ENCODE measurements around the gene SUSD5.

DNA sequence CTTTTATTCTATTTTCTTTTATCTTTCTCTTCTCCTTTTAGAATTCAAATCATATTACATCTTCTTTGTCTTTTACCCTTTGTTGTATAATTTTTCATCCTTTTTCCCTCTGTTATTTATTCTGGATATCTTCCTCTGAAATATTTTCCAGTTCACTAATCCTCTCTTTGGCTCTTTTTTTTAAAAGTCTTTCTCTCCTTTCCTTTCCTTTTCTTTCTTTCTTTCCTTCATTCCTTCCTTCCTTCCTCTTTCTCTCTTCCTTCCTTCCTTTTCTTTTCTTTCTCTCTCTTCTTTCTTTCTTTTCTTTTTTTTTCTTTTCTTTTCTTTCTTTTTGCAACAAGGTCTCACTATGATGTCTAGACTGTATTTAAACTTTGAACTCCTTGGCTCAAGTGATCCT, 9.3 kb downstream of the SUSD5 start:
- TF ChIP-seq, protein P1, sequence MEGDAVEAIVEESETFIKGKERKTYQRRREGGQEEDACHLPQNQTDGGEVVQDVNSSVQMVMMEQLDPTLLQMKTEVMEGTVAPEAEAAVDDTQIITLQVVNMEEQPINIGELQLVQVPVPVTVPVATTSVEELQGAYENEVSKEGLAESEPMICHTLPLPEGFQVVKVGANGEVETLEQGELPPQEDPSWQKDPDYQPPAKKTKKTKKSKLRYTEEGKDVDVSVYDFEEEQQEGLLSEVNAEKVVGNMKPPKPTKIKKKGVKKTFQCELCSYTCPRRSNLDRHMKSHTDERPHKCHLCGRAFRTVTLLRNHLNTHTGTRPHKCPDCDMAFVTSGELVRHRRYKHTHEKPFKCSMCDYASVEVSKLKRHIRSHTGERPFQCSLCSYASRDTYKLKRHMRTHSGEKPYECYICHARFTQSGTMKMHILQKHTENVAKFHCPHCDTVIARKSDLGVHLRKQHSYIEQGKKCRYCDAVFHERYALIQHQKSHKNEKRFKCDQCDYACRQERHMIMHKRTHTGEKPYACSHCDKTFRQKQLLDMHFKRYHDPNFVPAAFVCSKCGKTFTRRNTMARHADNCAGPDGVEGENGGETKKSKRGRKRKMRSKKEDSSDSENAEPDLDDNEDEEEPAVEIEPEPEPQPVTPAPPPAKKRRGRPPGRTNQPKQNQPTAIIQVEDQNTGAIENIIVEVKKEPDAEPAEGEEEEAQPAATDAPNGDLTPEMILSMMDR (conservative IDR thresholded peaks at IDR 0.05; ENCODE audit: low read depth, low read length) = no peak
- TF ChIP-seq RFX5 (IDR thresholded peaks at IDR 0.05; ENCODE audit: low read depth, low read length) (no peak), POLR2A (IDR thresholded peaks at IDR 0.05; ENCODE audit: low read depth, low read length) (no peak), SMC3 (IDR thresholded peaks at IDR 0.05; ENCODE audit: low read depth, low read length) (no peak), FOS (IDR thresholded peaks at IDR 0.05; ENCODE audit: low read depth, low read length) (no peak), RAD21 (IDR thresholded peaks at IDR 0.05; ENCODE audit: low read length) (no peak), MAFK (IDR thresholded peaks at IDR 0.05; ENCODE audit: low read depth, low read length) (no peak), MXI1 (IDR thresholded peaks at IDR 0.05; ENCODE audit: borderline replicate concordance, low read depth, low read length) (no peak), CHD1 (IDR thresholded peaks at IDR 0.05; ENCODE audit: low read depth, low read length) (no peak), CEBPB (IDR thresholded peaks at IDR 0.05; ENCODE audit: low read depth, low read length) (no peak), MAZ (IDR thresholded peaks at IDR 0.05; ENCODE audit: borderline replicate concordance, low read depth, low read length) (no peak), NFE2L2 (IDR thresholded peaks at IDR 0.05; ENCODE audit: low read depth, low read length) (no peak)
- TF ChIP-seq, protein P2, sequence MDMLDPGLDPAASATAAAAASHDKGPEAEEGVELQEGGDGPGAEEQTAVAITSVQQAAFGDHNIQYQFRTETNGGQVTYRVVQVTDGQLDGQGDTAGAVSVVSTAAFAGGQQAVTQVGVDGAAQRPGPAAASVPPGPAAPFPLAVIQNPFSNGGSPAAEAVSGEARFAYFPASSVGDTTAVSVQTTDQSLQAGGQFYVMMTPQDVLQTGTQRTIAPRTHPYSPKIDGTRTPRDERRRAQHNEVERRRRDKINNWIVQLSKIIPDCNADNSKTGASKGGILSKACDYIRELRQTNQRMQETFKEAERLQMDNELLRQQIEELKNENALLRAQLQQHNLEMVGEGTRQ (IDR thresholded peaks at IDR 0.05; ENCODE audit: low read depth, low read length) = no peak
- TF ChIP-seq, protein P3, sequence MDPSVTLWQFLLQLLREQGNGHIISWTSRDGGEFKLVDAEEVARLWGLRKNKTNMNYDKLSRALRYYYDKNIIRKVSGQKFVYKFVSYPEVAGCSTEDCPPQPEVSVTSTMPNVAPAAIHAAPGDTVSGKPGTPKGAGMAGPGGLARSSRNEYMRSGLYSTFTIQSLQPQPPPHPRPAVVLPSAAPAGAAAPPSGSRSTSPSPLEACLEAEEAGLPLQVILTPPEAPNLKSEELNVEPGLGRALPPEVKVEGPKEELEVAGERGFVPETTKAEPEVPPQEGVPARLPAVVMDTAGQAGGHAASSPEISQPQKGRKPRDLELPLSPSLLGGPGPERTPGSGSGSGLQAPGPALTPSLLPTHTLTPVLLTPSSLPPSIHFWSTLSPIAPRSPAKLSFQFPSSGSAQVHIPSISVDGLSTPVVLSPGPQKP (IDR thresholded peaks at IDR 0.05; ENCODE audit: borderline replicate concordance, low read depth, low read length) = no peak

All from IMR-90 (cell line).